ENCODE data around the gene SUSD4. TPM values are rescaled to one million over a fixed set of nuclear protein-coding genes. Genes with fewer than 3 reads are reported as not detected.

Gene SUSD4
- polyA plus RNA-seq, 1 of the 3 experiments (the other 2 are of a cell fraction), result 0.31 TPM

GRCh38 chr1:223271085-223271781, 92.7 kb downstream of the SUSD4 start:
- Histone ChIP-seq H2AFZ (ENCODE audit: low read depth) (no peak overlapping the region), H3K9me3 (no peaks in the 10 kb centered on the region), H3K4me1 (ENCODE audit: control insufficient read depth in 1 of 2, insufficient read depth in 2 of 2, low read depth in 1 of 2, low read length in 1 of 2) (peaks cover 0 to 14% of the 10 kb centered on the region in 2 experiments; a peak in 2 of 4 replicates), H4K20me1 (ENCODE audit: insufficient read depth) (no peaks in the 10 kb centered on the region), H3K4me2 (no peak overlapping the region), H3K36me3 (replicated peaks in 1 of 2; ENCODE audit: control insufficient read depth in 1 of 2, insufficient read depth in 2 of 2, low read length in 1 of 2) (no peaks in the 10 kb centered on the region), H3K9me2 (no peaks in the 10 kb centered on the region), H3K79me2 (ENCODE audit: insufficient read depth) (no peaks in the 10 kb centered on the region), H3K9ac (no peak overlapping the region), H3F3A (replicated peaks; ENCODE audit: insufficient read depth) (no peaks in the 10 kb centered on the region), H3K4me3 (ENCODE audit: low read depth in 2 of 2, low read length in 1 of 2) (no peak overlapping the region), H3K27me3 (ENCODE audit: insufficient read depth) (peaks cover 11% of the 10 kb centered on the region; the same call in 1 of the 2 replicates), H3K27ac (ENCODE audit: low read depth in 2 of 2, low read length in 1 of 2) (no peak overlapping the region)
- ChIA-PET POLR2A (no interaction called here), CTCF (interaction anchor here (0.5 kb wide), 1 partner anchor 167 kb away, joined by 3 read pairs; no protein-coding TSS in a partner anchor)
- TF ChIP-seq USF2 (IDR thresholded peaks at IDR 0.05; ENCODE audit: borderline replicate concordance, low read depth, low read length), result no peak
- no peak for TF ChIP-seq IRF3 (IDR thresholded peaks at IDR 0.05; ENCODE audit: low read depth, low read length)
- no peak for TF ChIP-seq TEAD4 (IDR thresholded peaks at IDR 0.05; ENCODE audit: borderline replicate concordance, insufficient read depth)
- TF ChIP-seq CHD2 (IDR thresholded peaks at IDR 0.05; ENCODE audit: low read length, partially characterized antibody), result no peak
- TF ChIP-seq ZBTB33 (IDR thresholded peaks at IDR 0.05; ENCODE audit: borderline replicate concordance, low read depth), result no peak
- DNase-seq, result no peak
- WGBS (ENCODE audit: low lambda C conversion rate), result 49% methylated on average over 5 of the region's 5 CpGs

GRCh38 chr1:223270155-223270554, 93.8 kb downstream of the SUSD4 start:
- WGBS (ENCODE audit: low lambda C conversion rate), result 62% methylated on average over 5 of the region's 5 CpGs
- CTCF ChIA-PET, result interaction anchor here (0.7 to 0.8 kb wide), 2 partner anchors 136 to 146 kb away, joined by 3 read pairs; no protein-coding TSS in a partner anchor
- no peaks in the 10 kb centered on the region for H3K36me3 ChIP-seq (replicated peaks in 1 of 2; ENCODE audit: control insufficient read depth in 1 of 2, insufficient read depth in 2 of 2, low read length in 1 of 2)
- H3K9me3 ChIP-seq, result no peaks in the 10 kb centered on the region
- H3F3A ChIP-seq (replicated peaks; ENCODE audit: insufficient read depth), result no peaks in the 10 kb centered on the region
- H3K9me2 ChIP-seq, result no peaks in the 10 kb centered on the region
- H3K4me1 ChIP-seq (ENCODE audit: control insufficient read depth in 1 of 2, insufficient read depth in 2 of 2, low read depth in 1 of 2, low read length in 1 of 2), result peaks cover 0 to 14% of the 10 kb centered on the region in 2 experiments; a peak in 2 of 4 replicates
- H3K4me2 ChIP-seq, result no peak overlapping the region
- H3K4me3 ChIP-seq (ENCODE audit: low read depth in 2 of 2, low read length in 1 of 2), result no peak overlapping the region
- no peaks in the 10 kb centered on the region for H3K79me2 ChIP-seq (ENCODE audit: insufficient read depth)
- DNase-seq, result no peak
- POLR2A ChIA-PET, result no interaction called here
- no peak overlapping the region for H3K27ac ChIP-seq (ENCODE audit: low read depth in 2 of 2, low read length in 1 of 2)
- no peaks in the 10 kb centered on the region for H4K20me1 ChIP-seq (ENCODE audit: insufficient read depth)
- H3K27me3 ChIP-seq (ENCODE audit: insufficient read depth), result peaks cover 15% of the 10 kb centered on the region; the same call in 1 of the 2 replicates
- TF ChIP-seq FOXM1 (IDR thresholded peaks at IDR 0.05; ENCODE audit: low read depth) (no peak), RAD21 (IDR thresholded peaks at IDR 0.05; ENCODE audit: low read length) (no peak), CHD2 (IDR thresholded peaks at IDR 0.05; ENCODE audit: low read length, partially characterized antibody) (no peak), EP300 (IDR thresholded peaks at IDR 0.05; ENCODE audit: borderline replicate concordance in 1 of 2, low read depth in 1 of 2, low read length in 1 of 2) (no peak), PBX3 (IDR thresholded peaks at IDR 0.05) (no peak), ELF1 (IDR thresholded peaks at IDR 0.05) (no peak), SMC3 (IDR thresholded peaks at IDR 0.05; ENCODE audit: low read depth, low read length) (no peak), JUND (IDR thresholded peaks at IDR 0.05) (no peak), TAF1 (IDR thresholded peaks at IDR 0.05; ENCODE audit: borderline replicate concordance, low read depth, low read length) (no peak), MAX (IDR thresholded peaks at IDR 0.05; ENCODE audit: low read depth) (no peak), CTCF (IDR thresholded peaks at IDR 0.05) (no peak), USF2 (IDR thresholded peaks at IDR 0.05; ENCODE audit: borderline replicate concordance, low read depth, low read length) (no peak), GATA2 (CRISPR knock-in tag; IDR thresholded peaks at IDR 0.05) (no peak), GABPA (IDR thresholded peaks at IDR 0.05; ENCODE audit: low read depth) (no peak)
- H3K9ac ChIP-seq, result no peak overlapping the region
- no peak overlapping the region for H2AFZ ChIP-seq (ENCODE audit: low read depth)

Measured in SK-N-SH (cell line).